Measurements from ENCODE around the gene TMEM178B. TPM values are rescaled to one million over a fixed set of nuclear protein-coding genes. Genes with fewer than 3 reads are reported as not detected.

Gene TMEM178B
- polyA plus RNA-seq, 2 of the 4 experiments (the other 2 are of a cell fraction): 0.88 to 0.93 TPM

GRCh38 chr7:141416650-141417270 is 342.9 kb downstream of the TMEM178B start:
- TF ChIP-seq CEBPB (IDR thresholded peaks at IDR 0.05) (no peak), RFX5 (IDR thresholded peaks at IDR 0.05) (no peak), FOSL2 (IDR thresholded peaks at IDR 0.05) (no peak), FOSL2 (CRISPR knock-in tag; IDR thresholded peaks at IDR 0.05) (no peak), CBX8 (IDR thresholded peaks at IDR 0.05) (no peak), ESRRA (IDR thresholded peaks at IDR 0.05; ENCODE audit: borderline replicate concordance, low read length) (no peak), RARB (CRISPR knock-in tag; IDR thresholded peaks at IDR 0.05) (no peak), CHD4 (IDR thresholded peaks at IDR 0.05; ENCODE audit: borderline replicate concordance) (no peak)
- CTCF ChIA-PET: interaction anchor here (1.4 kb wide), 1 partner anchor 18 kb away, joined by 4 read pairs; no protein-coding TSS in a partner anchor

DNA sequence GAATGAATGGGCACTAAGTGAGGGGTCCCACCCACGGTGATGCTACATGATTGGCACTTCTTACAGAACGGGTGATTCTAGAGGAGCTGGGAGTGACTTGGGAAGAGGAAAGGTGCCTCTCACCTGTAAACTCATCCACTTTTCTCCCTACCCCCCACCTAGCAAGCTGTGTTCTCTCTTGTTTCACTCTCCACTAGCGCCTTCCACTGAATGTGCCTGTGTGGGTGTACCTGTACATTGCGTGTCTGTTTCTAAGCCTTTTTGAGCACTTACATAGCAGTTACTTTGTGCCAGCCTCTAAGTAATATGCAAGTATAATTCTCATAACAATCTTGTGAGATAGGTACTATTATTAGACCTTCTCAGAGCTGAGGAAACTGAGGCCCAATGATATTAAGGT is 343.6 kb downstream of the TMEM178B start:
- Histone ChIP-seq H3K4me2 (no peak overlapping the region), H3K27ac (no peak overlapping the region), H3K9me3 (no peaks in the 10 kb centered on the region), H3K4me3 (no peak overlapping the region), H3K4me1 (no peaks in the 10 kb centered on the region)
- no peak for FAIRE-seq
- POLR2A ChIA-PET: no interaction called here
- TF ChIP-seq POLR2AphosphoS2 (conservative IDR thresholded peaks at IDR 0.05; ENCODE audit: low read length) (no peak), POLR2A (IDR thresholded peaks at IDR 0.05; ENCODE audit: low read length) (no peak), MAZ (IDR thresholded peaks at IDR 0.05; ENCODE audit: borderline replicate concordance, low read depth, low read length) (no peak), MAFK (IDR thresholded peaks at IDR 0.05; ENCODE audit: partially characterized antibody) (no peak)
- ATAC-seq: no peak
- CTCF ChIA-PET: interaction anchor here (1.4 kb wide), 1 partner anchor 19 kb away, joined by 4 read pairs; no protein-coding TSS in a partner anchor
- WGBS (ENCODE audit: missing lambda C conversion rate): 49% methylated on average over 4 of the region's 4 CpGs
- DNase-seq (ENCODE audit: low read depth in 1 of 2, low spot score in 1 of 2): no peak

More at GRCh38 chr7:141416650-141417270, 342.9 kb downstream of the TMEM178B start:
- H3K27ac ChIP-seq: no peak overlapping the region
- H3K9me3 ChIP-seq: no peaks in the 10 kb centered on the region
- H3K4me3 ChIP-seq: no peak overlapping the region
- POLR2A ChIA-PET: no interaction called here
- H3K4me2 ChIP-seq: no peak overlapping the region
- 12% methylated on average over 9 of the region's 9 CpGs for WGBS (ENCODE audit: missing lambda C conversion rate)
- FAIRE-seq (no peak), DNase-seq (ENCODE audit: low read depth in 1 of 2, low spot score in 1 of 2) (no peak), ATAC-seq (no peak)
- H3K4me1 ChIP-seq: no peaks in the 10 kb centered on the region

DNA sequence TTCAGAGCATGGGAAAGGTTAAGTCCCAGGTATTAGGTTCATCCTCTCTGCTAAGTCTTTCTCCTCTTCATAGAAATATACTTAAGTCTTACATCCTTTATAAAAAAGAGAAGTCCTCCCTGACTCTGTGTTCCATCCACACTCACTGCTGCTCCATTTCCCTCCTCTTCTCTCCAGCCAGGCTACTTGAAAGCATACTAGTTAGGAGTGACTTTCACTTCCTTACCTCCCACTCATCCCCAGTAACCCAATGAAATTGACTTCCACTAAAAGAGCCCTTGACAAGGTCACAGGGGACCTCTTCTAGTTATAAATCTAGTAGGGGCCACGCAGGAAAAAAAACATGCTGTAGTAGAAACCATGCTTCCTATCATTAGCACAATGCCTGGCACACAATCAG is 344.2 kb downstream of the TMEM178B start:
- ATAC-seq (no peak), DNase-seq (ENCODE audit: low read depth in 1 of 2, low spot score in 1 of 2) (no peak), FAIRE-seq (no peak)
- Histone ChIP-seq H3K9me3 (no peaks in the 10 kb centered on the region), H3K4me3 (no peak overlapping the region), H3K27ac (no peak overlapping the region), H3K4me1 (no peaks in the 10 kb centered on the region), H3K4me2 (no peak overlapping the region)
- CTCF ChIA-PET: interaction anchor here (1.4 kb wide), 1 partner anchor 19 kb away, joined by 4 read pairs; no protein-coding TSS in a partner anchor
- POLR2A ChIA-PET: no interaction called here
- 13% methylated on average over 1 of the region's 1 CpG for WGBS (ENCODE audit: missing lambda C conversion rate)
- TF ChIP-seq EHMT2 (IDR thresholded peaks at IDR 0.05; ENCODE audit: low read depth): no peak
- TF ChIP-seq MYC (IDR thresholded peaks at IDR 0.05; ENCODE audit: borderline replicate concordance, low read length): no peak
- TF ChIP-seq, protein P1, sequence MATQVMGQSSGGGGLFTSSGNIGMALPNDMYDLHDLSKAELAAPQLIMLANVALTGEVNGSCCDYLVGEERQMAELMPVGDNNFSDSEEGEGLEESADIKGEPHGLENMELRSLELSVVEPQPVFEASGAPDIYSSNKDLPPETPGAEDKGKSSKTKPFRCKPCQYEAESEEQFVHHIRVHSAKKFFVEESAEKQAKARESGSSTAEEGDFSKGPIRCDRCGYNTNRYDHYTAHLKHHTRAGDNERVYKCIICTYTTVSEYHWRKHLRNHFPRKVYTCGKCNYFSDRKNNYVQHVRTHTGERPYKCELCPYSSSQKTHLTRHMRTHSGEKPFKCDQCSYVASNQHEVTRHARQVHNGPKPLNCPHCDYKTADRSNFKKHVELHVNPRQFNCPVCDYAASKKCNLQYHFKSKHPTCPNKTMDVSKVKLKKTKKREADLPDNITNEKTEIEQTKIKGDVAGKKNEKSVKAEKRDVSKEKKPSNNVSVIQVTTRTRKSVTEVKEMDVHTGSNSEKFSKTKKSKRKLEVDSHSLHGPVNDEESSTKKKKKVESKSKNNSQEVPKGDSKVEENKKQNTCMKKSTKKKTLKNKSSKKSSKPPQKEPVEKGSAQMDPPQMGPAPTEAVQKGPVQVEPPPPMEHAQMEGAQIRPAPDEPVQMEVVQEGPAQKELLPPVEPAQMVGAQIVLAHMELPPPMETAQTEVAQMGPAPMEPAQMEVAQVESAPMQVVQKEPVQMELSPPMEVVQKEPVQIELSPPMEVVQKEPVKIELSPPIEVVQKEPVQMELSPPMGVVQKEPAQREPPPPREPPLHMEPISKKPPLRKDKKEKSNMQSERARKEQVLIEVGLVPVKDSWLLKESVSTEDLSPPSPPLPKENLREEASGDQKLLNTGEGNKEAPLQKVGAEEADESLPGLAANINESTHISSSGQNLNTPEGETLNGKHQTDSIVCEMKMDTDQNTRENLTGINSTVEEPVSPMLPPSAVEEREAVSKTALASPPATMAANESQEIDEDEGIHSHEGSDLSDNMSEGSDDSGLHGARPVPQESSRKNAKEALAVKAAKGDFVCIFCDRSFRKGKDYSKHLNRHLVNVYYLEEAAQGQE (IDR thresholded peaks at IDR 0.05): no peak
- no peak for TF ChIP-seq NPAS2 (CRISPR knock-in tag; IDR thresholded peaks at IDR 0.05; ENCODE audit: borderline replicate concordance)
- TF ChIP-seq KDM1A (IDR thresholded peaks at IDR 0.05; ENCODE audit: low read depth): no peak
- TF ChIP-seq E2F6 (IDR thresholded peaks at IDR 0.05; ENCODE audit: borderline replicate concordance, low read depth): no peak
- TF ChIP-seq SMC3 (IDR thresholded peaks at IDR 0.05): no peak

Data from A549 (cell line).